GM12878 (cell line): Measurements from ENCODE around the gene YRDC. TPM values are rescaled to one million over a fixed set of nuclear protein-coding genes. Genes with fewer than 3 reads are reported as not detected.
"Not testable (repeated sequence)": the region's sequence is repeated elsewhere in the genome, so short reads cannot be mapped to it uniquely, and the experiment has no call there.

Source experiments
- ATAC-seq: fragments of 200-7000 bp; cut with Tn5 transposase; 3 replicates; pipeline ENCODE4 v1.9.1; 2020; ENCODE audit warnings: mild to moderate bottlenecking, moderate library complexity
- BruUV-seq: library from RNA; stranded (reverse); fragments of 400-500 nt; replicated peaks from 2 replicates; lab custom pipeline; 2021; lab: Mats Ljungman, UMichigan
- CTCF ChIA-PET: fragments of 300-600 bp; sonication (Branson Sonifier 250); formaldehyde crosslinking; extraction: SDS; loops from one replicate; lab custom pipeline; 2021; ENCODE audit warnings: inconsistent platforms; lab: Yijun Ruan, JAX
- POLR2A ChIA-PET: fragments of 350-600 bp; formaldehyde crosslinking; extraction: SDS; loops from one replicate; lab custom pipeline; 2021; ENCODE audit warnings: inconsistent platforms; lab: Charles Lee
- RAD21 ChIA-PET: fragments of 300-600 bp; sonication (Branson Sonifier 250); formaldehyde crosslinking; loops from one replicate; lab custom pipeline; 2023; ENCODE audit warnings: antibody characterized with exemption; ENCODE audit not compliant: unreplicated experiment; lab: Charles Lee
- SMC1A ChIA-PET: fragments of 300-600 bp; sonication (Branson Sonifier 250); formaldehyde crosslinking; loops from one replicate; lab custom pipeline; 2023; ENCODE audit not compliant: unreplicated experiment, uncharacterized antibody; lab: Charles Lee
- DNase-seq: peaks from one replicate; pipeline ENCODE4 v3.0.0-alpha.2; 2011; ENCODE audit warnings: low read depth, low spot score
- FAIRE-seq: peaks from 3 replicates; lab custom pipeline; 2011; peaks lifted over from hg19 to GRCh38; lab: Jason Lieb, UNC
- H2AFZ ChIP-seq: 2 replicates; pipeline ENCODE4 v1.6.0; 2011; ENCODE audit warnings: low read depth, low read length, control low read depth; ENCODE audit not compliant: control insufficient read depth
- H3K27ac ChIP-seq: 2 replicates; pipeline ENCODE4 v1.5.1; 2011; ENCODE audit warnings: control low read depth; ENCODE audit not compliant: control insufficient read depth, insufficient read depth
- H3K27me3 ChIP-seq, 2 experiments: replicated peaks in 1 of 2; 2 replicates each; pipeline versions ENCODE4 v1.6.0 to v1.6.1; 2011; ENCODE audit warnings: low read length in 1 of 2; ENCODE audit not compliant: control insufficient read depth in 2 of 2, insufficient read depth in 2 of 2
- H3K36me3 ChIP-seq, 2 experiments: 2 replicates each; pipeline ENCODE4 v1.5.1; 2011; ENCODE audit warnings: low read length in 1 of 2; ENCODE audit not compliant: control insufficient read depth in 2 of 2, insufficient read depth in 2 of 2
- H3K4me1 ChIP-seq: 2 replicates; pipeline ENCODE4 v1.6.1; 2011; ENCODE audit warnings: mild to moderate bottlenecking, low read length, moderate library complexity, mixed read lengths; ENCODE audit not compliant: control insufficient read depth, insufficient read depth
- H3K4me2 ChIP-seq: 2 replicates; pipeline ENCODE4 v1.6.0; 2011; ENCODE audit warnings: control low read depth; ENCODE audit not compliant: control insufficient read depth, insufficient read depth
- H3K4me3 ChIP-seq: fragments of 200-600 bp; sonication (generic); 2 replicates; pipeline ENCODE4 v1.5.1; 2016
- H3K79me2 ChIP-seq: 2 replicates; pipeline ENCODE4 v1.6.0; 2011; ENCODE audit warnings: low read length; ENCODE audit not compliant: control insufficient read depth, insufficient read depth
- H3K9ac ChIP-seq: 2 replicates; pipeline ENCODE4 v1.8.0; 2011; ENCODE audit warnings: low read length, control low read depth, mixed read lengths; ENCODE audit not compliant: control insufficient read depth, insufficient read depth
- H3K9me3 ChIP-seq: replicated peaks from 3 replicates; pipeline ENCODE4 v1.5.1; 2011; ENCODE audit warnings: mild to moderate bottlenecking, low read length; ENCODE audit not compliant: control insufficient read depth, insufficient read depth
- H4K20me1 ChIP-seq: 2 replicates; pipeline ENCODE4 v1.6.0; 2011; ENCODE audit not compliant: control insufficient read depth, insufficient read depth
- EGR1 ChIP-seq, 2 experiments: IDR thresholded peaks; 1 replicate in 1 of 2; 2 replicates in 1 of 2; pipeline ENCODE4 v1.6.1; 2011 to 2012; ENCODE audit warnings: low read depth in 2 of 2, low read length in 2 of 2, borderline replicate concordance in 1 of 2, mild to moderate bottlenecking in 1 of 2, moderate library complexity in 1 of 2
- NRF1 ChIP-seq: conservative IDR thresholded peaks from 2 replicates; pipeline ENCODE4 v1.6.1; 2011; ENCODE audit warnings: mild to moderate bottlenecking, low read depth, low read length, improper control_type of control experiment
- WGBS: methylation state at CpG from one replicate; pipeline ENCODE4 v1.1.6; 2016; ENCODE audit warnings: low lambda C conversion rate; ENCODE audit not compliant: insufficient replicate concordance, insufficient coverage; ENCODE audit errors: missing lambda C conversion rate; 5-methylcytosine and 5-hydroxymethylcytosine counted together
- in situ Hi-C: fragments of 300-500 bp; cut with MboI; formaldehyde crosslinking; loops from 9 replicates; pipeline ENCODE4 v1.14.3; 2018; ENCODE audit warnings: mixed read lengths
- intact Hi-C: fragments of 100-400 bp; cut with micrococcal nuclease; formaldehyde crosslinking; loops from one replicate; pipeline ENCODE4 v1.14.2; 2022; ENCODE audit not compliant: unreplicated experiment
- polyA plus RNA-seq, 11 experiments: library from polyadenylated mRNA; depleted of rRNA in 4 of 11; unstranded in 6 of 11; stranded (reverse) in 5 of 11; fragments of >200 nt; fragmentation: Nextera tagmentation in 4 of 11; fragmentation: Illumina TruSeq in 1 of 11; extraction: Ambion mirVana in 4 of 11; extraction: Trizol in 1 of 11; gene quantifications; 1 replicate in 1 of 11; 2 replicates in 10 of 11; pipeline versions ENCODE4 v1.2.1 to v1.2.3, GENCODE V29; 2011 to 2016; ENCODE audit warnings: inconsistent platforms in 2 of 11, missing spikeins in 2 of 11, low read depth in 1 of 11
- total RNA-seq, 4 experiments: library from RNA; depleted of rRNA in 3 of 4; stranded (reverse); fragments of >200 nt in 3 of 4; fragmentation: Illumina TruSeq in 1 of 4; extraction: Trizol in 1 of 4; gene quantifications; 2 replicates each; pipeline versions ENCODE4 v1.2.1 to v1.2.3, GENCODE V29; 2013 to 2021

YRDC gene
- total and polyA plus RNA-seq, 10 of the 15 experiments (the other 5 are each of a cell fraction or from before 2014, with no cell fraction given) = 2.9 to 36.2 (median 19.3) TPM

- intact Hi-C loops = no loop called here
- no peak for DNase-seq
These were observed 31.0 kb downstream of the YRDC start for GRCh38 chr1:37776946-37777516.

GRCh38 chr1:37771440-37771839, 36.6 kb downstream of the YRDC start:
- H3K9ac ChIP-seq, DNase-seq, POLR2A ChIA-PET, H3K79me2 ChIP-seq, in situ Hi-C loops, intact Hi-C loops, ATAC-seq, CTCF ChIA-PET, BruUV-seq, RAD21 ChIA-PET, H3K4me3 ChIP-seq, H3K36me3 ChIP-seq, H3K4me2 ChIP-seq, FAIRE-seq, H4K20me1 ChIP-seq, H3K9me3 ChIP-seq, H3K4me1 ChIP-seq, SMC1A ChIA-PET, H2AFZ ChIP-seq, H3K27ac ChIP-seq, H3K27me3 ChIP-seq: not testable (repeated sequence)

More at GRCh38 chr1:37776946-37777516, 31.0 kb downstream of the YRDC start:
- FAIRE-seq = no peak
- RAD21 ChIA-PET = no interaction called here
- Histone ChIP-seq H3K4me1 (no peaks in the 10 kb centered on the region), H3K79me2 (no peaks in the 10 kb centered on the region), H3K27me3 (no peaks in the 10 kb centered on the region; a peak in 1 of 4 replicates), H3K9ac (no peak overlapping the region), H3K9me3 (no peaks in the 10 kb centered on the region), H3K4me3 (no peak overlapping the region), H2AFZ (no peak overlapping the region), H3K4me2 (no peak overlapping the region), H4K20me1 (no peaks in the 10 kb centered on the region), H3K27ac (no peak overlapping the region), H3K36me3 (no peaks in the 10 kb centered on the region)
- POLR2A ChIA-PET = no interaction called here
- TF ChIP-seq NRF1 (no peak), EGR1 (IDR thresholded peaks at IDR 0.05; ENCODE audit: borderline replicate concordance in 1 of 2, low read depth in 2 of 2, low read length in 2 of 2) (peak in 1 of 2 experiments; percentile 92; a peak in 2 of 3 replicates)
- in situ Hi-C loops = no loop called here
- WGBS = 27% methylated on average over 4 of the region's 4 CpGs
- SMC1A ChIA-PET = interaction anchor here (0.9 to 1.5 kb wide), 3 partner anchors 14 to 34 kb away, joined by 3 to 4 read pairs (median 3); no protein-coding TSS in a partner anchor
- CTCF ChIA-PET = interaction anchor here (1.5 to 1.7 kb wide), 3 partner anchors 11 to 343 kb away, joined by 3 to 6 read pairs (median 3); no protein-coding TSS in a partner anchor
- peak; percentile 50; the same call in 1 of the 3 replicates for ATAC-seq
- BruUV-seq = no TSS peak
